Muscle layer of colon (tissue), 2 donors: Measurements from ENCODE around the gene RAB6A.

ENCODE experiments used
- H3K27ac ChIP-seq: one replicate; pipeline ENCODE4 v1.7.0; 2013; ENCODE audit warnings: low read depth, mild to moderate bottlenecking, low read length, moderate library complexity
- H3K27me3 ChIP-seq, 2 donors: one replicate each; pipeline ENCODE4 v1.7.0; 2013; ENCODE audit warnings: low read length in 2 of 2, mild to moderate bottlenecking in 2 of 2; ENCODE audit not compliant: insufficient read depth in 2 of 2, control insufficient read depth in 1 of 2
- H3K36me3 ChIP-seq: one replicate; pipeline ENCODE4 v1.7.0; 2013; ENCODE audit warnings: mild to moderate bottlenecking, low read length; ENCODE audit not compliant: insufficient read depth
- H3K4me1 ChIP-seq: one replicate; pipeline ENCODE4 v1.7.0; 2013; ENCODE audit warnings: mild to moderate bottlenecking, low read length; ENCODE audit not compliant: insufficient read depth
- H3K4me3 ChIP-seq, 2 donors: one replicate each; pipeline ENCODE4 v1.7.0; 2013; ENCODE audit warnings: low read length in 2 of 2, low read depth in 1 of 2, mild to moderate bottlenecking in 1 of 2, moderate library complexity in 1 of 2
- H3K9ac ChIP-seq: one replicate; pipeline ENCODE4 v1.7.0; 2013; ENCODE audit warnings: low read length
- H3K9me3 ChIP-seq: one replicate; pipeline ENCODE4 v1.7.0; 2013; ENCODE audit warnings: mild to moderate bottlenecking, low read length
- donor health status: abdominal sarcoma.
- donor health status: Adenocarcinoma of cecum.

RAB6A gene

DNA sequence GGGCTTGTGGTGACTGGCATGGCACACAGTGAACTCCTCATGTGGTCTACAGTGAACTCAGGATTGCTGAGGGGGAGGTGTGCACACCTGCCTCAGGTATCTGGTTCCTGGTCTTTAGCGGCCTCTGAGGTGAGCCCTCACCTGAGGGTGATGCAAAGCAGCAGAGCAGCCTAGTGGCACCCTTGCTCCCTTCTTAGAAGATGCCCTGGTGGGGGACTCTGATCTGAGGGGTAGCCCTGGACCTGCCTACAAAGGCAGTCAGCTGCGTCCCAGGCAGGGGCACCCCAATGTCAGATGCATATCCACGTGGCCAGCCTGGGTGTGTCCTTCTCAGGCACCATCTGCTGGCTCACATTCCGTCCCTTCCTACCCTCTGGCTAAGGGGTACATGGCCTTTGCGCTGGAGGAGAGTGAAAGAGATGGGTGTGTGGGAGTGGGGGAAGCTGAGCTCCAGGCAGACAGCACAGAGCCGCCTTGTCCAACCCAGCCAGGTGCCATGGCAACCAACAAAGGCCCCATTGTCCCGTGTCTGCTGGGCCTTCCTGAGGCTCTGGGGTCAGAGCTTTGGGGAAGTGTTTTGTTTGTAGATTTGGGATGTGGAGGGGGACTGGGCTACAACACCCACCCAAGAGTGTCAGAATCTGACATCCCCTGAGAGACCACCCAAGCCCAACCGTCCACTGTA, 108.7 kb downstream of the RAB6A start:
- H3K27me3 ChIP-seq = no peaks in the 10 kb centered on the region
- no peaks in the 10 kb centered on the region for H3K4me1 ChIP-seq
- no peak overlapping the region for H3K27ac ChIP-seq
- H3K36me3 ChIP-seq = no peaks in the 10 kb centered on the region
- no peak overlapping the region for H3K4me3 ChIP-seq
- no peak overlapping the region for H3K9ac ChIP-seq
- no peaks in the 10 kb centered on the region for H3K9me3 ChIP-seq

GRCh38 chr11:73651661-73652045, 109.2 kb downstream of the RAB6A start:
- H3K27me3 ChIP-seq = no peaks in the 10 kb centered on the region
- no peak overlapping the region for H3K4me3 ChIP-seq
- no peaks in the 10 kb centered on the region for H3K4me1 ChIP-seq
- no peak overlapping the region for H3K27ac ChIP-seq
- no peaks in the 10 kb centered on the region for H3K9me3 ChIP-seq
- no peaks in the 10 kb centered on the region for H3K36me3 ChIP-seq
- H3K9ac ChIP-seq = no peak overlapping the region

DNA sequence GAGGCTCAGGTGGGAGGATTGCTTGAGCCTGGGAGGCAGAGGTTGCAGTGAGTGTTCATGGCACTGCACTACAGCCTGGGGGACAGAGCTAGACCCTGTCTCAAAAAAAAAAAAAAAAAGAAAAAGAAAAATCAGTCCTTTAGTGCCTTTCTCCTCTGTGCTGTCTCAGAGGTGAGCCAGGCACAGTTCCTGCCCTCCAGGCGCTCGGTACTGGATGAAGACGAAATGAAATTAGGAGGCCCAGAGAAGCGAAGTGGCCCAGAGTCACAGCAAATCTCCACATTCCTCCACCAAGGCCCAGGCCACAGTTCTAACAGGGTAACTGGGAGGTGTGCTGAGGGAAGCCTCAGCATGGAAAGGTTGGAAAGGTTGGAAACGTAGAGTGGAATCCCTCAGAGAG, 109.6 kb downstream of the RAB6A start:
- Histone ChIP-seq H3K4me3 (no peak overlapping the region), H3K27ac (no peak overlapping the region), H3K9me3 (no peaks in the 10 kb centered on the region), H3K4me1 (no peaks in the 10 kb centered on the region), H3K27me3 (no peaks in the 10 kb centered on the region), H3K9ac (no peak overlapping the region), H3K36me3 (no peaks in the 10 kb centered on the region)

DNA sequence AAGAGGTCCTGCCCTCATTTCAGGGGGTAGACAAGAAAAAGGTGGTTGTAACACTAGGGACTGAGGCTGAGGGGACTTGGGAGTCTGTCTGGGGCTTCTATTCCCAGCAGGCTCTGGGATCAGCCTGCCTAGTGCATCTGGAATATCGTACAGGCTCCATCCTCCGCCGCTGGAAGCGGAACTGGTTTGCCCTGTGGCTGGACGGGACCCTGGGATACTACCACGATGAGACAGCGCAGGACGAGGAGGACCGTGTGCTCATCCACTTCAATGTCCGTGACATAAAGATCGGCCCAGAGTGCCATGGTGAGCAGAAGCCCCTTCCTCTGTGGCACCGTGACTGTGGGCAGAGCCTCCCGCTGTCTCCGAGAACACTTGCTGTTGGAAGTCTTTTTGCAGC, 110.5 kb downstream of the RAB6A start:
- no peak overlapping the region for H3K9ac ChIP-seq
- no peak overlapping the region for H3K27ac ChIP-seq
- H3K4me1 ChIP-seq = peaks cover 4% of the 10 kb centered on the region

DNA sequence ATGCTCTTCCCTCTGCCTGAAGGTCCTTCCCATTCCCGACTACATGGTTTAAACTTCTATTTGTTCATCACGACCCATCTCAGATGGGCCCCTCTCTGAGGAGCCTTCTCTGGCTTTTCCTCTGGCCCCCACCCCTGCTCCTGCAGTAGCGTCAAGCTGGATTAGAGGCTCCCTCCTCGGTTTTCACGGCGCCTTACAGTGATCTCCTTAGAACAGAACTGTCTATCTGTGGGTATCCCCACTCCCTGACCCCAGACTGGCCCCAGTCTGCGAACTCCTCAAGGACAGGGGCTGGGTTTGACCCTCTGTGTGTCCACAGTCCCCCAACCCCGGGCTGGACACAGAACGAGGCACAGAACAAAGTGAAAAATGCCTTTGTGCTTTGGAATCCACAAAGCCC, 111.7 kb downstream of the RAB6A start:
- H3K4me1 ChIP-seq = peaks cover 4% of the 10 kb centered on the region
- no peak overlapping the region for H3K4me3 ChIP-seq
- H3K27ac ChIP-seq = no peak overlapping the region

More for the DNA sequence above, 110.5 kb downstream of the RAB6A start:
- H3K27me3 ChIP-seq = no peaks in the 10 kb centered on the region
- H3K4me3 ChIP-seq = no peak overlapping the region
- H3K9me3 ChIP-seq = no peaks in the 10 kb centered on the region
- no peaks in the 10 kb centered on the region for H3K36me3 ChIP-seq

GRCh38 chr11:73648571-73649046, 112.3 kb downstream of the RAB6A start:
- Histone ChIP-seq H3K36me3 (no peaks in the 10 kb centered on the region), H3K4me1 (peaks cover 4% of the 10 kb centered on the region), H3K27me3 (no peaks in the 10 kb centered on the region), H3K9ac (no peak overlapping the region), H3K9me3 (no peaks in the 10 kb centered on the region), H3K4me3 (no peak overlapping the region), H3K27ac (no peak overlapping the region)

More for the DNA sequence above, 111.7 kb downstream of the RAB6A start:
- Histone ChIP-seq H3K9ac (no peak overlapping the region), H3K27me3 (no peaks in the 10 kb centered on the region), H3K9me3 (no peaks in the 10 kb centered on the region), H3K36me3 (no peaks in the 10 kb centered on the region)

GRCh38 chr11:73648121-73648520, 112.8 kb downstream of the RAB6A start:
- Histone ChIP-seq H3K27me3 (no peaks in the 10 kb centered on the region), H3K9ac (no peak overlapping the region), H3K4me3 (peak overlapping the region in 1 of 2 donors; percentile 38), H3K4me1 (peaks cover 4% of the 10 kb centered on the region), H3K36me3 (no peaks in the 10 kb centered on the region), H3K9me3 (no peaks in the 10 kb centered on the region), H3K27ac (no peak overlapping the region)

DNA sequence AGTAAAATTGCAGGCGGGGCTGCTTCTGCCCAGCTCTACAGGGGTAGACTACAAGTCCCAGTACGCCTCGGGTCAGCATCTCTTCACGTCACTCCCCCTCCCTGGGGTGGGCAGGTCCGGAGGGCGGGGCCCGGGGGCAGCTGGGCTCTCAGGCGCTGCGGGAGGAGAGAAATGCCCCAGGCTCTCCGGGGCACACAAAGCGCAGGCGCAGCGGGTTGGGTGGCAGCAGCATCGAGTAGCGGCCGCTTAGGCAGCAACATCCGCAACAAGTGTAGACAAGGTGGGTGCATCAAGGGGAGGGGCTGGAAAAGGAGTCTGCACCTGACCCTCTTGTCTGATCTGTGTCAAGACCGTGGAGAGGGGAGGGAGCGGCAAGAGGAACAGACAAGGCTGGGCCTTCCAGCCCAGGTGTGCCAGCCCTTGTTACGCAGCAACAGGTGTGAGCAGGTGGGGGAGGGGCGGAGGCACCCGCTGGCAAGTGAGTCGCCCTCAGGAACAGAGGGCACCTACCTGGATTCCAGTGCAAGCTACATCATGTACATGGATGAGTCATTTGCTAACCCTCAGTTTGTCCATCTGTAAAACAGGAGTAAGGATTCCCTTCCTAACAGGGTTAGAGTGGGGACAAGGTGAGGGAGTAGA, 113.3 kb downstream of the RAB6A start:
- Histone ChIP-seq H3K4me1 (peaks cover 4% of the 10 kb centered on the region), H3K9ac (no peak overlapping the region), H3K27me3 (no peaks in the 10 kb centered on the region), H3K27ac (no peak overlapping the region), H3K36me3 (no peaks in the 10 kb centered on the region), H3K4me3 (peak overlapping the region in 1 of 2 donors; percentile 38), H3K9me3 (no peaks in the 10 kb centered on the region)

DNA sequence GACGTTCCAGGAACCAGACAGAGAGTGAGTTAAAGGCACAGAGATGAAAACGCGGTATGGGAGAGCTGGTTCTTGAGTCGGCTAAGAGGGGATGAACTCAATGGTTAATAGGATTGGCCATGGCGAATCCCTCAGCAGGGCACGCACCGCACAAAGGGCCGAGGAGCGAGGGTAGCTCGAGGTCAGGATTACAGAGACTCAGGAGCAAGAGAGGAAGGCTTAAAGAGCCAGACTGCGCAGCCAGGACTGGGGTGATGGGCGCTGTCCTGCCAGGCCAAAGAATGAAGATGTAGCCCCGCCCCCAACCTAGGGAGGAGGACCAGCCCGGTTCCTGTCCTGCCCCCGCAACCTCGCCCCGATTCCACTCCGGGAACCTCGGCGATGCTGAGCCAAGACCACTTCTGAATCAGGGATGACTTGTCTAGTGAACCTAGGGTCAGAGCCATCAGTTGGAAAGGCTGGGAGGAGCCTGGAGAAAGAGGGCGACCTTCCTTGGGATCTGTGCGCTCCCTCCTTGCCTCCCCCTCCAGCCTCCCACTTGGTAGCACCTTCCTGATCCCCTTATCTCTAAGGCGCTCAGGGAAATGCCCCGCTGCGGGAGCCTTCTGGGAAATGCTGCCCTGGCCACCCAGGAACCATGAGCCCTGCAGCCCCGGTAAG, 114.8 kb downstream of the RAB6A start, which contains the start of gene PLEKHB1:
Gene PLEKHB1 (plus strand): TSS at position 610 of the 660 bp plus-strand sequence. CDS start 28 bp downstream, at position 638.
- no peaks in the 10 kb centered on the region for H3K9me3 ChIP-seq
- no peak within 1 kb of the TSS for H3K9ac ChIP-seq
- no peak within 1 kb of the TSS for H3K27ac ChIP-seq
- no peaks in the 10 kb centered on the region for H3K36me3 ChIP-seq
- peaks cover 4% of the 10 kb centered on the region for H3K4me1 ChIP-seq
- no peaks in the 10 kb centered on the region for H3K27me3 ChIP-seq
- peak within 1 kb of the TSS in 1 of 2 donors; percentile 38 for H3K4me3 ChIP-seq

- H3K27ac ChIP-seq = no peak overlapping the region
- peaks cover 4% of the 10 kb centered on the region for H3K4me1 ChIP-seq
- H3K4me3 ChIP-seq = no peak overlapping the region
- H3K27me3 ChIP-seq = no peaks in the 10 kb centered on the region
- H3K36me3 ChIP-seq = no peaks in the 10 kb centered on the region
- no peaks in the 10 kb centered on the region for H3K9me3 ChIP-seq
- no peak overlapping the region for H3K9ac ChIP-seq
Measured at GRCh38 chr11:73645121-73645969, 115.5 kb downstream of the RAB6A start.

DNA sequence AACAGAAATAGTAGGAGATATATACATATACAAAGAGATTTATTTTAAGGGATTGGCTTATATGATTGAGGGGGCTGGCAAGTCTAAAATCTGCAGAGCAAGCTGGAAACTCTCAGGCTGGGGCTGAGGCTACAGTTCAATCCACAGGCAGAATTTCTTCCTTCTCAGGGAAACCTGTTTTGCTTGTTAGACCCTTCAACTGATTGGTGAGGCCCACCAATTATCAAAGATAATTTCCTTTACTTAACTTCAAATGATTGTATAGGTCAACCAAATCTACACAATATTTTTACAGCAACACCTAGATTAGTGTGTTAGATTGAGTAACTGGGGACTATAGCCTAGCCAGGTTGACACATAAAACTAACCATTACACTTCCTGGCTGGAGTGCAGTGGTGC, 119.2 kb downstream of the RAB6A start:
- Histone ChIP-seq H3K36me3 (no peaks in the 10 kb centered on the region), H3K27ac (no peak overlapping the region), H3K9ac (no peak overlapping the region), H3K9me3 (no peaks in the 10 kb centered on the region), H3K4me3 (no peak overlapping the region), H3K4me1 (peaks cover 4% of the 10 kb centered on the region), H3K27me3 (no peaks in the 10 kb centered on the region)
